Measurements from ENCODE around the gene DNAI7.

DNA sequence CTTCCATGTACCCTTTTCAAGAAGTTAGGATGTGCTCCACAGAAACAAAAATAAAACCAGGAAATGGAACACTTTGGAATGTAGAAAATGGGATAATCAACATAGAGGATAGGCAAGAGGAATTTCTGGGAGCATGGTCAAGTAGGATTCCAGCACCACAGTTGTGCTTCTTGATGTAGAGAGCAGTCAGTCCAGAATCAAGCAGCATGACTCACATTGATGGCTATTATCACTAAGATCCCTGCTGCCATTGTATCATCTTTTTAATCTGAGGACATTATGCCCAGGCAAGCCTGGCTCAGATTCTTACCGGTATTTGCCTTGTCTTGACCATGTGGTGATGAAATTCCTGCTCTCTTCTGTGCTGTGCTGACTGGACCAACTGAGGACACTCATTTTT lies 5.7 kb upstream of the DNAI7 start:
- TF ChIP-seq CTCF (IDR thresholded peaks at IDR 0.05; ENCODE audit: poor library complexity, severe bottlenecking) (no peak), SMC3 (conservative IDR thresholded peaks at IDR 0.05; ENCODE audit: poor library complexity) (no peak), TAF1 (IDR thresholded peaks at IDR 0.05; ENCODE audit: low read depth) (no peak), EZH2 (IDR thresholded peaks at IDR 0.05; ENCODE audit: borderline replicate concordance, insufficient read depth, low read length, poor library complexity, severe bottlenecking) (no peak)

All from neural cell (in vitro differentiated cells).